ENCODE measurements around the gene DYNC1LI1.

GRCh38 chr3:32564195-32564594 is 6.5 kb downstream of the DYNC1LI1 start:
- TF ChIP-seq POLR2AphosphoS5 (IDR thresholded peaks at IDR 0.05; ENCODE audit: low read depth, low read length): no peak
- no peak for TF ChIP-seq MAX (IDR thresholded peaks at IDR 0.05; ENCODE audit: low read depth)
- TF ChIP-seq CTCF (IDR thresholded peaks at IDR 0.05): no peak
- TF ChIP-seq GABPA (IDR thresholded peaks at IDR 0.05; ENCODE audit: low read depth): no peak
- no peak for TF ChIP-seq EP300 (IDR thresholded peaks at IDR 0.05; ENCODE audit: borderline replicate concordance in 1 of 2, low read depth in 1 of 2, low read length in 1 of 2)
- TF ChIP-seq ELF1 (IDR thresholded peaks at IDR 0.05): no peak
- TF ChIP-seq USF1 (IDR thresholded peaks at IDR 0.05; ENCODE audit: borderline replicate concordance, low read depth): no peak
- no peak for TF ChIP-seq USF2 (IDR thresholded peaks at IDR 0.05; ENCODE audit: borderline replicate concordance, low read depth, low read length)
- TF ChIP-seq ZBTB33 (IDR thresholded peaks at IDR 0.05; ENCODE audit: borderline replicate concordance, low read depth): no peak

Data from SK-N-SH (cell line).